Heart right ventricle (tissue), 16 donors: ENCODE measurements around the gene ATP6V0B. TPM values are rescaled to one million over a fixed set of nuclear protein-coding genes. Genes with fewer than 3 reads are reported as not detected.
A peak's percentile ranks its signal among the peaks of the same experiment; 100 is the strongest.

Experiments
- ATAC-seq, 8 donors: fragments of 200-7000 bp; cut with Tn5 transposase; one replicate each; pipeline ENCODE4 v1.9.1; 2020; ENCODE audit warnings: mild to moderate bottlenecking in 8 of 8, moderate library complexity in 8 of 8, moderate number of reproducible peaks in 1 of 8
- DNase-seq, 2 donors: peaks; one replicate each; pipeline ENCODE4 v3.0.0-alpha.2; 2020
- H3K27ac ChIP-seq, 10 donors: fragments of 200-600 bp; sonication (generic) in 2 of 10; one replicate each; pipeline versions ENCODE4 v1.5.0 to v1.8.0; 2020 to 2022; ENCODE audit warnings: mild to moderate bottlenecking in 3 of 10
- H3K27me3 ChIP-seq, 7 donors: fragments of 200-600 bp; one replicate each; pipeline ENCODE4 v1.8.0; 2021 to 2022; ENCODE audit warnings: mild to moderate bottlenecking in 2 of 7
- H3K36me3 ChIP-seq, 9 donors: fragments of 200-600 bp; sonication (generic) in 1 of 9; one replicate each; pipeline versions ENCODE4 v1.5.0 to v1.8.0; 2020 to 2022; ENCODE audit warnings: mild to moderate bottlenecking in 2 of 9
- H3K4me1 ChIP-seq, 9 donors: fragments of 200-600 bp; sonication (generic) in 1 of 9; one replicate each; pipeline versions ENCODE4 v1.5.0 to v1.8.0; 2020 to 2022; ENCODE audit warnings: mild to moderate bottlenecking in 4 of 9
- H3K4me3 ChIP-seq, 10 donors: fragments of 200-600 bp; sonication (generic) in 2 of 10; one replicate each; pipeline versions ENCODE4 v1.5.0 to v1.8.0; 2020 to 2022; ENCODE audit warnings: mild to moderate bottlenecking in 7 of 10, moderate library complexity in 2 of 10
- H3K9me3 ChIP-seq, 11 donors: fragments of 200-600 bp in 10 of 11; sonication (generic) in 2 of 11; one replicate each; pipeline versions ENCODE4 v1.5.0 to v1.8.0; 2013 to 2022; ENCODE audit warnings: mild to moderate bottlenecking in 2 of 11, control low read depth in 1 of 11, moderate library complexity in 1 of 11
- CTCF ChIP-seq, 9 donors: fragments of 200-600 bp; sonication (generic) in 2 of 9; IDR thresholded peaks; one replicate each; pipeline versions ENCODE4 v1.5.0 to v1.8.0; 2021 to 2022; ENCODE audit warnings: antibody characterized with exemption in 9 of 9, mild to moderate bottlenecking in 5 of 9, moderate library complexity in 1 of 9
- WGBS, 2 donors: extraction: QIAGEN DNeasy Blood & Tissue Kit; methylation state at CpG; one replicate each; pipeline ENCODE4 v1.1.7; 2013; ENCODE audit warnings: inconsistent platforms in 1 of 2; 5-methylcytosine and 5-hydroxymethylcytosine counted together
- intact Hi-C, 10 donors: fragments of 100-400 bp; cut with DNase I; formaldehyde crosslinking; loops; one replicate each; pipeline versions ENCODE4 v1.11.1 to v1.14.2; 2022
- polyA plus RNA-seq, 2 donors: library from polyadenylated mRNA; stranded (reverse); fragments of 200-250 nt; gene quantifications; one replicate each; pipeline ENCODE4 v1.2.3, GENCODE V29; 2013
- total RNA-seq, 10 donors: library from RNA; stranded (reverse); fragmentation: NEBNext Ultra II Directional in 3 of 10; extraction: Animal tissue kit (Norgen Biotek cat#: 25700) in 3 of 10; gene quantifications; one replicate each; pipeline versions ENCODE4 v1.2.1 to v1.2.4, GENCODE V29; 2021 to 2023
- donor health status: Arrhythmogenic right ventricular cardiomyopathy.
- donor health status: ischemic (EF 13 %, LVEDD 7.1; RV severe dilation, severe dysfunction).
- donor health status: healthy with polysubstance abuse.
- donor health status: DM: no; HTN: yes; CAD: no.
- donor health status: DM: no; HTN: no; CAD: no.
- donor health status: ischemic (EF 25% LVEDD 6.9; RV normal size, moderate dysfunction).
- donor health status: ischemic (EF 25% LVEDD 5.7; RV mildly dilated, moderate dysfunction).
- donor health status: healthy.
- donor health status: DM: yes; HTN: yes; CAD: no.
- donor health status: Ischemic cardiomyopathy.
- donor health status: ischemic (EF 35%, LVEDD 5.7; RV mildly dilated, moderate dysfunction).
- donor health status: nonischemic (EF 11% LVEDD 7.7; RV severe dilation, severe dysfunction).
- donor health status: DM: yes; HTN: yes; CAD: no.
- donor health status: PGD.
- donor health status: ischemic (EF 29% LVEDD 5.4; RV normal size, mild dysfunction).
- donor health status: nonischemic (EF 23%, LVEDD 6.1; RV moderate dilation, normal function).

Gene ATP6V0B
- total and polyA plus RNA-seq, 12 donors: 63.1 to 227 (median 74.3) TPM

- H3K36me3 ChIP-seq: peaks cover 0 to 47% (median 8%) of the 10 kb centered on the region in 9 donors
- peaks cover 4 to 39% (median 30%) of the 10 kb centered on the region in 9 donors for H3K4me1 ChIP-seq
- DNase-seq: no peak
- H3K27me3 ChIP-seq: no peaks in the 10 kb centered on the region
- ATAC-seq: no peak
- no peaks in the 10 kb centered on the region for H3K9me3 ChIP-seq
- 95 to 96% methylated on average over 17 of the region's 17 CpGs for WGBS, 2 donors
- TF ChIP-seq CTCF (IDR thresholded peaks at IDR 0.05): no peak
- intact Hi-C loops: no loop called here
- no peak overlapping the region for H3K27ac ChIP-seq
- H3K4me3 ChIP-seq: no peak overlapping the region
These were observed 3.3 kb upstream of the ATP6V0B start for GRCh38 chr1:43971336-43971980.

- TF ChIP-seq CTCF (IDR thresholded peaks at IDR 0.05): no peak
- peak overlapping the region; percentile 72 to 99 (median 88) for H3K4me3 ChIP-seq
- H3K27ac ChIP-seq: peak overlapping the region; percentile 82 to 98 (median 92)
- H3K4me1 ChIP-seq: peaks cover 6 to 62% (median 53%) of the 10 kb centered on the region in 9 donors
- intact Hi-C loops: loop anchor here in 1 of 10 donors (2.0 kb wide), 1 partner anchor 27 kb away; the partner anchor contains the start of gene IPO13
- peak in 1 of 8 donors; percentile 2 for ATAC-seq
- peaks cover 0 to 51% (median 25%) of the 10 kb centered on the region in 9 donors for H3K36me3 ChIP-seq
- 35 to 41% methylated on average over 9 of the region's 9 CpGs for WGBS, 2 donors
- H3K9me3 ChIP-seq: no peaks in the 10 kb centered on the region
- no peaks in the 10 kb centered on the region for H3K27me3 ChIP-seq
- no peak for DNase-seq
These were observed 748 bp upstream of the ATP6V0B start for GRCh38 chr1:43973981-43974442.

- 2% methylated on average over 28 to 34 of the region's 34 CpGs for WGBS, 2 donors
- ATAC-seq (peak; percentile 1 to 38 (median 11)), DNase-seq (peak; percentile 55 to 65)
- peak overlapping the region; percentile 72 to 99 (median 88) for H3K4me3 ChIP-seq
- peaks cover 10 to 63% (median 58%) of the 10 kb centered on the region in 9 donors for H3K4me1 ChIP-seq
- no peaks in the 10 kb centered on the region for H3K9me3 ChIP-seq
- no peak for TF ChIP-seq CTCF (IDR thresholded peaks at IDR 0.05)
- peaks cover 0 to 51% (median 25%) of the 10 kb centered on the region in 9 donors for H3K36me3 ChIP-seq
- peak overlapping the region; percentile 82 to 98 (median 92) for H3K27ac ChIP-seq
- H3K27me3 ChIP-seq: no peaks in the 10 kb centered on the region
- intact Hi-C loops: loop anchor here in 1 of 10 donors (2.0 kb wide), 1 partner anchor 29 kb away; the partner anchor contains the start of gene IPO13
These were observed 645 bp downstream of the ATP6V0B start for GRCh38 chr1:43975249-43975961.

GRCh38 chr1:43976045-43976444 is 1.3 kb downstream of the ATP6V0B start:
- peaks cover 0 to 52% (median 25%) of the 10 kb centered on the region in 9 donors for H3K36me3 ChIP-seq
- 86 to 90% methylated on average over 4 of the region's 4 CpGs for WGBS, 2 donors
- no peaks in the 10 kb centered on the region for H3K9me3 ChIP-seq
- ATAC-seq: no peak
- peak overlapping the region in 2 of 10 donors; percentile 93 to 98 for H3K27ac ChIP-seq
- peak overlapping the region in 9 of 10 donors; percentile 72 to 99 (median 87) for H3K4me3 ChIP-seq
- no peak for DNase-seq
- no peak for TF ChIP-seq CTCF (IDR thresholded peaks at IDR 0.05)
- intact Hi-C loops: no loop called here
- H3K4me1 ChIP-seq: peaks cover 7 to 60% (median 52%) of the 10 kb centered on the region in 9 donors
- no peaks in the 10 kb centered on the region for H3K27me3 ChIP-seq
